Measurements from ENCODE around the gene PDE6B. TPM values are rescaled to one million over a fixed set of nuclear protein-coding genes. Genes with fewer than 3 reads are reported as not detected.

PDE6B gene
- total and polyA plus RNA-seq, 7 donors: 0.03 to 0.48 (median 0.31) TPM; not detected in 1

GRCh38 chr4:675980-676870, 50.9 kb downstream of the PDE6B start:
- Histone ChIP-seq H3K27me3 (ENCODE audit: insufficient read depth in 3 of 3, low read length in 2 of 3) (peaks cover 0 to 2% (median 0%) of the 10 kb centered on the region in 3 donors), H3K4me3 (peak overlapping the region; percentile 86), H3K27ac (peak overlapping the region; percentile 93), H3K9me3 (no peaks in the 10 kb centered on the region), H3K36me3 (ENCODE audit: insufficient read depth in 1 of 2, low read depth in 1 of 2) (peaks cover 7 to 20% of the 10 kb centered on the region in 2 donors), H3K4me1 (peaks cover 53% of the 10 kb centered on the region)
- peak in 1 of 4 donors; percentile 31 for ATAC-seq
- no peak for TF ChIP-seq CTCF (IDR thresholded peaks at IDR 0.05)
- DNase-seq: peak in 1 of 2 donors; percentile 49
- WGBS, 3 donors: 33 to 43% (median 37%) methylated on average over 19 of the region's 19 CpGs
- intact Hi-C loops (cut with DNase I): no loop called here

DNA sequence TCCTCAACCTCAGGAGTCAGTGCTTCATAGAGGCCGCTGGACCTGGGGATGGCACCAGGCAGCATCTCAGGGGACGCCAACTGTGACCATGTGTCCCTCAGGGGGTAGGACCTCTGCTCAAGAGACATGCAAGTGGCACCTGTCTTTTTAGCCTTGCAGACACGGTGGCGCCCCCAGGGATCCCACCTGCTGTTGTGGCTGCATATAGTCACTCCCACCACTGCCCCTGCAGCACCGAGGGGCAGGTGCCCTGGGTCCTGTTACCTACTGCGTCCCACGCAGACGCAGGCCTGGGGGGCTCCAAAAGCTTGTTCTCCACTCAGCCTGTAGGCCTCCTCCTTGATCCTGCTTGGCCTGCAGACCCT, 51.5 kb downstream of the PDE6B start:
- ATAC-seq: no peak
- Histone ChIP-seq H3K4me1 (peaks cover 53% of the 10 kb centered on the region), H3K36me3 (ENCODE audit: insufficient read depth in 1 of 2, low read depth in 1 of 2) (peaks cover 5 to 13% of the 10 kb centered on the region in 2 donors), H3K9me3 (no peaks in the 10 kb centered on the region), H3K4me3 (no peak overlapping the region), H3K27ac (peak overlapping the region; percentile 93), H3K27me3 (ENCODE audit: insufficient read depth in 3 of 3, low read length in 2 of 3) (peaks cover 0 to 3% (median 0%) of the 10 kb centered on the region in 3 donors)
- WGBS, 3 donors: 53 to 58% (median 55%) methylated on average over 8 of the region's 8 CpGs
- DNase-seq: peak in 1 of 2 donors; percentile 48
- TF ChIP-seq CTCF (IDR thresholded peaks at IDR 0.05): no peak
- intact Hi-C loops (cut with DNase I): no loop called here

GRCh38 chr4:677431-678293, 52.3 kb downstream of the PDE6B start:
- Histone ChIP-seq H3K27ac (peak overlapping the region; percentile 93), H3K4me1 (peaks cover 52% of the 10 kb centered on the region), H3K36me3 (ENCODE audit: insufficient read depth in 1 of 2, low read depth in 1 of 2) (peaks cover 0 to 5% of the 10 kb centered on the region in 2 donors), H3K9me3 (no peaks in the 10 kb centered on the region), H3K27me3 (ENCODE audit: insufficient read depth in 3 of 3, low read length in 2 of 3) (peaks cover 0 to 3% (median 0%) of the 10 kb centered on the region in 3 donors), H3K4me3 (no peak overlapping the region)
- ATAC-seq (peak in 1 of 4 donors; percentile 41), DNase-seq (peak in 1 of 2 donors; percentile 65)
- intact Hi-C loops (cut with DNase I): no loop called here
- 33 to 50% (median 34%) methylated on average over 26 of the region's 26 CpGs for WGBS, 3 donors
- no peak for TF ChIP-seq CTCF (IDR thresholded peaks at IDR 0.05)

DNA sequence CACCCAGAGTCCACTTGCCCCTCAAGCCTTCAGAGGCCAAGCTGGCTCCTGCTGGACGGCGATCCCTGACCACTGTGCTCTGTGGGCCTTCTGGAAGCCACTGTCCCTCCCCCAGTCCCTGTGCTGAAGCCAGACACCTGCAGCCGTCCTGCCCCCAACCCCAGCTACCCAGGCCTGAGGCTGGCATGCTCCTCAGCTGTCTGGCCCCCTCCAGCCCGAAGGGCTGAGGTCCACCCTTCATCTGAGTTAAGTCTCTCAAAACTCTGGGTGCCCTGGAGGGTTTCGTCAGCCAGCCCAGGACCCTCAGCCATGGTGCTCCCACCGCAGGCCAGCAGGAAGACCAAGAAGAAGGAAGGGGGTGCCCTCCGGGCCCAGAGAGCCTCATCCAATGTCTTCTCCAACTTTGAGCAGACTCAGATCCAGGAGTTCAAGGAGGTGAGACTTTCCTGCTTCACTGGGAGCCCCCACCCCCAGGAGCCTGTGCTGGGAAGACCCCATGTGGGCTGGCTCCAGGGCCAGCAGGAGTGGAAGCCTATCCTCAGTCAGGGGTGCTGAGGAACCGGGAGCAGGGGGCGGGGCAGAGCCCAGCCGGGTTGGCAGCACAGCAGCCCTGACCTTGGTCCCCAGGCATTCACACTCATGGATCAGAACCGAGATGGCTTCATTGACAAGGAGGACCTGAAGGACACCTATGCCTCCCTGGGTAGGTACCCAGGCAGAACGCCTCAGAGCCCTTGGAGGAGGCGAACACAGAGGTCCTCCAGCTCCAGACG, 53.1 kb downstream of the PDE6B start:
- DNase-seq: peak in 1 of 2 donors; percentile 36
- peaks cover 44% of the 10 kb centered on the region for H3K4me1 ChIP-seq
- H3K9me3 ChIP-seq: no peaks in the 10 kb centered on the region
- intact Hi-C loops (cut with DNase I): no loop called here
- no peak for ATAC-seq
- peaks cover 0 to 3% (median 0%) of the 10 kb centered on the region in 3 donors for H3K27me3 ChIP-seq (ENCODE audit: insufficient read depth in 3 of 3, low read length in 2 of 3)
- no peak for TF ChIP-seq CTCF (IDR thresholded peaks at IDR 0.05)
- H3K27ac ChIP-seq: no peak overlapping the region
- no peaks in the 10 kb centered on the region for H3K36me3 ChIP-seq (ENCODE audit: insufficient read depth in 1 of 2, low read depth in 1 of 2)
- no peak overlapping the region for H3K4me3 ChIP-seq
- WGBS, 3 donors: 60 to 68% (median 62%) methylated on average over 12 to 14 of the region's 14 CpGs

Measured in psoas muscle (tissue), 8 donors.